GM18873 (cell line): ENCODE measurements around the gene LRAT.

Experiments
- ATAC-seq: cut with Tn5 transposase; IDR thresholded peaks from one replicate; pipeline ENCODE4 v1.9.1; 2021; ENCODE audit warnings: mild to moderate bottlenecking, moderate library complexity, moderate number of reproducible peaks; ENCODE audit not compliant: unreplicated experiment, low FRiP score

The LRAT gene

GRCh38 chr4:154757713-154758112 is 13.9 kb downstream of the LRAT start:
- ATAC-seq, result no peak

GRCh38 chr4:154760895-154761294 is 17.1 kb downstream of the LRAT start:
- no peak for ATAC-seq

GRCh38 chr4:154778264-154778663 is 34.5 kb downstream of the LRAT start:
- ATAC-seq, result no peak

GRCh38 chr4:154779362-154779947 is 35.7 kb downstream of the LRAT start:
- no peak for ATAC-seq

GRCh38 chr4:154781126-154781982 is 37.6 kb downstream of the LRAT start, which contains the start of gene RBM46:
TSS of gene RBM46 (plus strand) at chr4:154781272. CDS start at chr4:154796753, 15,481 bp downstream.
- no peak for ATAC-seq

- no peak for ATAC-seq
Observed at GRCh38 chr4:154781983-154782293, 38.1 kb downstream of the LRAT start.
